ENCODE data around the gene CCSER1. TPM values are rescaled to one million over a fixed set of nuclear protein-coding genes. Genes with fewer than 3 reads are reported as not detected.

The CCSER1 gene
- total RNA-seq, 4 donors from 2014 or later, result 3.6 to 7.0 (median 5.5) TPM

DNA sequence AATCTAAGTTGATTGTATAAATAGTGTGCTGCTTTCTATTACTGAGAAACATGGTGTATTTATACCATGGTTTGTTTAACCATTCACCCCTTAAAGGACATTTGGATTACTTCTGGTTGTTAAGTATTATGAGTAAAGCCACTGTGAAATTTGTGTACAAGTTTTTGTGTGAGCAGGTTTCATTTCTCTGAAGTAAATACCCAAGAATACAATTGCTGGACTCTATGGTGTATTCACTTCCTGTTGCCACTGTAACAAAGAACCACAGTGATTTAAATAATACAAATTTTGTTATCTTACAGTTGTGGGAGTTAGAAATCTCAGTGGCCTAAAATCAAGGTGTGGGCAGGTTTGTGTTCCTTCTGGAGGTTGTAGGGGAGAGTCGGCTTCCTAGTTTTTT lies 869.6 kb downstream of the CCSER1 start:
- H3K27ac ChIP-seq (replicated peaks in 1 of 4), result no peak overlapping the region
- H3K9me3 ChIP-seq, result no peaks in the 10 kb centered on the region
- TF ChIP-seq CTCF (IDR thresholded peaks at IDR 0.05) (no peak), POLR2A (IDR thresholded peaks at IDR 0.05; ENCODE audit: low read depth) (no peak), EP300 (IDR thresholded peaks at IDR 0.05) (no peak), POLR2AphosphoS5 (IDR thresholded peaks at IDR 0.05) (no peak)
- 89% methylated on average over 1 of the region's 1 CpG for WGBS
- H3K4me1 ChIP-seq, result no peaks in the 10 kb centered on the region
- H3K27me3 ChIP-seq, result no peaks in the 10 kb centered on the region
- H3K36me3 ChIP-seq, result no peaks in the 10 kb centered on the region
- DNase-seq (ENCODE audit: extremely low spot score), result no peak
- no peak overlapping the region for H3K4me3 ChIP-seq
- intact Hi-C loops (cut with DNase I), result no loop called here

DNA sequence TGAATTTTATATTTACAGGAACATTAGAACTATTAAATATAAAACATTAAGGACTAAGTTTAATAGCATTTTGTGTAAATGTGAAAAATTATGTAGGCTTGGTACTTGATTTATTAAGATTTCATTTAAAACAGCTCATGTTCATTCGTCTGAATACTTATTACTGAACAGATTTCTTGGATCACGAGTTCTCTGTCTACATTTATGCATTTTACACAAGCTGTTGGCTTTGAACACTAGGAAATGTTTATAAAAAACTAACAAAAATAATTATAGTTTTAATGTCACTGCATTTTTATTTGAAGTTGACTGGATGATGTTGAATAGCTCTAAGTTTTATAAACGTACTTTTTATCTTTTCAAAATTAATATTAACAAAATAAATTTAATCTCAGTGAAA lies 888.7 kb downstream of the CCSER1 start:
- H3K4me3 ChIP-seq, result no peak overlapping the region
- no peaks in the 10 kb centered on the region for H3K27me3 ChIP-seq
- WGBS, result 35% methylated on average over 3 of the region's 3 CpGs
- H3K36me3 ChIP-seq, result no peaks in the 10 kb centered on the region
- H3K27ac ChIP-seq (replicated peaks in 1 of 4), result no peak overlapping the region
- H3K4me1 ChIP-seq, result no peaks in the 10 kb centered on the region
- TF ChIP-seq EP300 (IDR thresholded peaks at IDR 0.05) (no peak), CTCF (IDR thresholded peaks at IDR 0.05) (no peak), POLR2A (IDR thresholded peaks at IDR 0.05; ENCODE audit: low read depth) (no peak), POLR2AphosphoS5 (IDR thresholded peaks at IDR 0.05) (no peak)
- intact Hi-C loops (cut with DNase I), result no loop called here
- no peak for DNase-seq (ENCODE audit: extremely low spot score)
- no peaks in the 10 kb centered on the region for H3K9me3 ChIP-seq

DNA sequence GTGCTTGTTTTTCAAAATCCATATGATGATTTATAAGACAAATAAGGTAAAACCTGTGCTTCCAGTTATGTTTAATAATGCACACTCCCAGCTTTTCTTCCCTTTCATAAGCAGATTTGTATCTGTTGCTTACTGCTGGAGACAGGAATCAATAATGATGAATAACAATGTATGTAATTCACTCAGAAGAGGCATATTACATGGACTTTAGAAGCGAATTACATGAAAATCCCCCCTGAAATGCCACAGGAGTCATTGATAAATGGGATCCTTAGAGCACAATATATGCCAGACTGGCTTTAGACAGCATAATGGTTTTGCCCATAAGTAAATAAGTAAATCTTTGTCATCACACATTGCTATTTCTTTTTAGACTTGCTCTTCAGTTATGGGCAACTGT lies 892.3 kb downstream of the CCSER1 start:
- intact Hi-C loops (cut with DNase I), result no loop called here
- Histone ChIP-seq H3K4me3 (no peak overlapping the region), H3K27ac (replicated peaks in 1 of 4) (no peak overlapping the region), H3K36me3 (no peaks in the 10 kb centered on the region), H3K9me3 (no peaks in the 10 kb centered on the region), H3K27me3 (no peaks in the 10 kb centered on the region), H3K4me1 (no peaks in the 10 kb centered on the region)
- DNase-seq (ENCODE audit: extremely low spot score), result no peak
- 72% methylated on average over 1 of the region's 1 CpG for WGBS
- TF ChIP-seq POLR2A (IDR thresholded peaks at IDR 0.05; ENCODE audit: low read depth) (no peak), POLR2AphosphoS5 (IDR thresholded peaks at IDR 0.05) (no peak), EP300 (IDR thresholded peaks at IDR 0.05) (no peak), CTCF (IDR thresholded peaks at IDR 0.05) (no peak)

- Histone ChIP-seq H3K4me1 (no peaks in the 10 kb centered on the region), H3K4me3 (no peak overlapping the region), H3K9me3 (no peaks in the 10 kb centered on the region), H3K27me3 (no peaks in the 10 kb centered on the region), H3K36me3 (no peaks in the 10 kb centered on the region), H3K27ac (replicated peaks in 1 of 4) (no peak overlapping the region)
- intact Hi-C loops (cut with DNase I), result no loop called here
- DNase-seq (ENCODE audit: extremely low spot score), result no peak
- TF ChIP-seq CTCF (IDR thresholded peaks at IDR 0.05), result no peak
Observed at GRCh38 chr4:91025241-91026148, 898.3 kb downstream of the CCSER1 start.

GRCh38 chr4:91028228-91028627 lies 901.0 kb downstream of the CCSER1 start:
- Histone ChIP-seq H3K4me1 (no peaks in the 10 kb centered on the region), H3K27ac (replicated peaks in 1 of 4) (no peak overlapping the region), H3K27me3 (no peaks in the 10 kb centered on the region), H3K4me3 (no peak overlapping the region), H3K36me3 (no peaks in the 10 kb centered on the region), H3K9me3 (no peaks in the 10 kb centered on the region)
- no peak for DNase-seq (ENCODE audit: extremely low spot score)
- TF ChIP-seq POLR2A (IDR thresholded peaks at IDR 0.05; ENCODE audit: low read depth), result no peak
- TF ChIP-seq CTCF (IDR thresholded peaks at IDR 0.05), result no peak
- TF ChIP-seq POLR2AphosphoS5 (IDR thresholded peaks at IDR 0.05), result no peak
- TF ChIP-seq EP300 (IDR thresholded peaks at IDR 0.05), result no peak
- WGBS, result 97% methylated on average over 1 of the region's 1 CpG
- intact Hi-C loops (cut with DNase I), result no loop called here

Data from esophagus muscularis mucosa (tissue), 4 donors.